ENCODE results near the gene TTC7B. TPM values are rescaled to one million over a fixed set of nuclear protein-coding genes. Genes with fewer than 3 reads are reported as not detected.

The TTC7B gene
- polyA plus RNA-seq, 1 donor (not counting 4 experiments of a cell fraction or from before 2014, with no cell fraction given) = 21.4 TPM

DNA sequence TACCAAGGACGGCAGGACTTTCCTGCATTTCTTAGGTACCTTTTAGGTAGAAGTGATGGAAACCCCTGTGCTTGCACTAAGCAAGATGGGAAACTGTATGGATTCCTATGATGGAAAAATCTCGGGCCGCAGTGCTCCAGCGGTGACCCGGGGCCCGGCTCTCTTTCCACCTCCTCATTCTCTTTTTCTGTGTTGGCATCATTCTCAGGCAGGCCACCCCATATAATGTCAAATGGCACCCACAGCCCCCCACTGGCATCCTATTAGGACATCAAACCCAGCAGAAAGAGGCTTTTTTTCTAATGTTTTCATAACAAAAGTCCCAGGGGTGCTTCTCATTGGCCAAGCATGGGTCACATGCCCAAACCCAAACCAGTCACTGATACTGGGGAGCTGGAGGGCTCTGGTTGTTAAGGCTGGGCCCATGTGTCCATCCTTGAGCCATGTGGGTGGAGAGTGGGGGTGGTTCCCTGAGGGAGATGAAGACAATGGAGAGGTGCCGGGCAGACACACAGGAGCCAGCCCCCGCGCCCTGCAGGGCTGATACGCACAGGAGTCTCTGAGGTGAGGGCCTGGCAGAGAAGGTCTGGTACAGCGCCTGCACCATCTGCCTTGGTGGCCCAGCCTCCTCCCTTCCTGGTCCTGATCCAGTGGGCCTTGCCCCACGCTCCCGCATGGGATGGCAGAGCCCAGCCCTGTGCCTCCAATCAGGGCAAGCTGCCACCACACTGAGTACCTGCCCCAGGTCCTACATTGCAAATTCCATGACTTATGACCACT, 277.3 kb downstream of the TTC7B start:
- H3K4me1 ChIP-seq (ENCODE audit: control insufficient read depth, extremely low read depth, insufficient read depth, low read length) = no peaks in the 10 kb centered on the region
- no peak overlapping the region for H2AFZ ChIP-seq (ENCODE audit: control insufficient read depth, low read length)
- H3K4me3 ChIP-seq (ENCODE audit: control insufficient read depth in 2 of 3, extremely low read depth in 1 of 3, insufficient read depth in 2 of 3, low read depth in 1 of 3, low read length in 3 of 3) = no peak overlapping the region
- no peak for TF ChIP-seq EZH2 (IDR thresholded peaks at IDR 0.05; ENCODE audit: low read length)
- TF ChIP-seq, protein P1, sequence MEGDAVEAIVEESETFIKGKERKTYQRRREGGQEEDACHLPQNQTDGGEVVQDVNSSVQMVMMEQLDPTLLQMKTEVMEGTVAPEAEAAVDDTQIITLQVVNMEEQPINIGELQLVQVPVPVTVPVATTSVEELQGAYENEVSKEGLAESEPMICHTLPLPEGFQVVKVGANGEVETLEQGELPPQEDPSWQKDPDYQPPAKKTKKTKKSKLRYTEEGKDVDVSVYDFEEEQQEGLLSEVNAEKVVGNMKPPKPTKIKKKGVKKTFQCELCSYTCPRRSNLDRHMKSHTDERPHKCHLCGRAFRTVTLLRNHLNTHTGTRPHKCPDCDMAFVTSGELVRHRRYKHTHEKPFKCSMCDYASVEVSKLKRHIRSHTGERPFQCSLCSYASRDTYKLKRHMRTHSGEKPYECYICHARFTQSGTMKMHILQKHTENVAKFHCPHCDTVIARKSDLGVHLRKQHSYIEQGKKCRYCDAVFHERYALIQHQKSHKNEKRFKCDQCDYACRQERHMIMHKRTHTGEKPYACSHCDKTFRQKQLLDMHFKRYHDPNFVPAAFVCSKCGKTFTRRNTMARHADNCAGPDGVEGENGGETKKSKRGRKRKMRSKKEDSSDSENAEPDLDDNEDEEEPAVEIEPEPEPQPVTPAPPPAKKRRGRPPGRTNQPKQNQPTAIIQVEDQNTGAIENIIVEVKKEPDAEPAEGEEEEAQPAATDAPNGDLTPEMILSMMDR (optimal IDR thresholded peaks at IDR 0.05 in 1 of 3, IDR thresholded peaks at IDR 0.05 in 1 of 3, conservative IDR thresholded peaks at IDR 0.05 in 1 of 3; ENCODE audit: extremely low read depth in 1 of 3, insufficient read depth in 2 of 3, low read length in 3 of 3) = no peak
- no peaks in the 10 kb centered on the region for H3K36me3 ChIP-seq (ENCODE audit: control insufficient read depth in 2 of 2, extremely low read depth in 1 of 2, insufficient read depth in 2 of 2, low read length in 2 of 2)
- no peak overlapping the region for H3K27ac ChIP-seq (ENCODE audit: control insufficient read depth, insufficient read depth, low read length)
- no peaks in the 10 kb centered on the region for H4K20me1 ChIP-seq (ENCODE audit: control insufficient read depth, extremely low read depth, insufficient read depth, low read length)
- no peak for FAIRE-seq
- no peaks in the 10 kb centered on the region for H3K9me3 ChIP-seq (ENCODE audit: control insufficient read depth, low read depth, low read length)
- dilution Hi-C loops (cut with MboI; ENCODE audit: extremely low pct_ligation_motif_present, low sequenced_read_pairs) = no loop called here
- H3K4me2 ChIP-seq (ENCODE audit: control insufficient read depth, extremely low read depth, insufficient read depth, low read depth, low read length) = no peak overlapping the region
- H3K79me2 ChIP-seq (ENCODE audit: control insufficient read depth, insufficient read depth, low read length) = no peaks in the 10 kb centered on the region
- H3K27me3 ChIP-seq (ENCODE audit: control insufficient read depth, extremely low read depth, insufficient read depth, low read length) = no peaks in the 10 kb centered on the region
- no peak for DNase-seq (ENCODE audit: low read depth, low spot score)
- H3K9me1 ChIP-seq (ENCODE audit: control insufficient read depth, extremely low read depth, insufficient read depth, low read length) = no peaks in the 10 kb centered on the region
- H3K9ac ChIP-seq (ENCODE audit: control insufficient read depth, extremely low read depth, insufficient read depth, low read length) = no peak overlapping the region

DNA sequence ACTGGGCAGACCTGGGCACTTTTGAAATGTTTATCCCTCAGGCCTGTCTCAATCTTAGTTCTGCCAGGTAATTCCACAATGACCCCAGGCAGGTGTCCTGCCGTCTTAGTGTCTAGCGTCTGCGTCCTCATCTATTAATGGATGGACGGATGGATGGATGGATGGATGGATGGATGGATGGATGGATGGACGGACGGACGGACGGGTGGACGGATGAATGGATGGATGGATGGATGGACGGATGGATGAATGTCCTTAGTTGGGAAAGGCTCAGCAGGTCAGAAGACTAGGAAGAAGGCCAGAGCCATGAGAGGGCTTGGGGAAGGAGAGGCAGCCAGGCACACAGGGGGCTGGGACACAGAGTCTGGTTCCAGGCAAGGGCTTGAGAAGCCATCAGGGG, 278.1 kb downstream of the TTC7B start:
- TF ChIP-seq, protein P1 (optimal IDR thresholded peaks at IDR 0.05 in 1 of 3, IDR thresholded peaks at IDR 0.05 in 1 of 3, conservative IDR thresholded peaks at IDR 0.05 in 1 of 3; ENCODE audit: extremely low read depth in 1 of 3, insufficient read depth in 2 of 3, low read length in 3 of 3) = no peak
- TF ChIP-seq EZH2 (IDR thresholded peaks at IDR 0.05; ENCODE audit: low read length) = no peak
- no peaks in the 10 kb centered on the region for H3K9me3 ChIP-seq (ENCODE audit: control insufficient read depth, low read depth, low read length)

More for the DNA sequence above, 278.1 kb downstream of the TTC7B start:
- Histone ChIP-seq H3K79me2 (ENCODE audit: control insufficient read depth, insufficient read depth, low read length) (no peaks in the 10 kb centered on the region), H3K27me3 (ENCODE audit: control insufficient read depth, extremely low read depth, insufficient read depth, low read length) (no peaks in the 10 kb centered on the region), H3K27ac (ENCODE audit: control insufficient read depth, insufficient read depth, low read length) (no peak overlapping the region), H4K20me1 (ENCODE audit: control insufficient read depth, extremely low read depth, insufficient read depth, low read length) (no peaks in the 10 kb centered on the region), H3K9me1 (ENCODE audit: control insufficient read depth, extremely low read depth, insufficient read depth, low read length) (no peaks in the 10 kb centered on the region), H3K4me3 (ENCODE audit: control insufficient read depth in 2 of 3, extremely low read depth in 1 of 3, insufficient read depth in 2 of 3, low read depth in 1 of 3, low read length in 3 of 3) (no peak overlapping the region), H2AFZ (ENCODE audit: control insufficient read depth, low read length) (no peak overlapping the region), H3K9ac (ENCODE audit: control insufficient read depth, extremely low read depth, insufficient read depth, low read length) (no peak overlapping the region), H3K4me1 (ENCODE audit: control insufficient read depth, extremely low read depth, insufficient read depth, low read length) (no peaks in the 10 kb centered on the region), H3K36me3 (ENCODE audit: control insufficient read depth in 2 of 2, extremely low read depth in 1 of 2, insufficient read depth in 2 of 2, low read length in 2 of 2) (no peaks in the 10 kb centered on the region), H3K4me2 (ENCODE audit: control insufficient read depth, extremely low read depth, insufficient read depth, low read depth, low read length) (no peak overlapping the region)
- dilution Hi-C loops (cut with MboI; ENCODE audit: extremely low pct_ligation_motif_present, low sequenced_read_pairs) = no loop called here
- FAIRE-seq (no peak), DNase-seq (ENCODE audit: low read depth, low spot score) (no peak)

Data from keratinocyte (primary cell).